B cell (primary cell): ENCODE results near the gene ATP9B.

Source experiments
- CTCF ChIP-seq: fragments of 200-600 bp; IDR thresholded peaks from one replicate; pipeline ENCODE4 v1.8.0; 2022; ENCODE audit warnings: antibody characterized with exemption, mild to moderate bottlenecking
- EZH2 ChIP-seq: IDR thresholded peaks from 2 replicates; pipeline ENCODE4 v1.6.1; 2012; ENCODE audit warnings: borderline replicate concordance, low read depth, mild to moderate bottlenecking, moderate library complexity, low read length; ENCODE audit not compliant: insufficient read depth, poor library complexity, severe bottlenecking

- TF ChIP-seq CTCF (no peak), EZH2 (no peak)
Observed at GRCh38 chr18:79299272-79299671, 230.1 kb downstream of the ATP9B start.
